HL-60 (cell line): ENCODE data around the gene RAG1.

Experiments used
- DNase-seq, 2 experiments: peaks; one replicate each; pipeline ENCODE4 v3.0.0-alpha.2; 2010 to 2020; ENCODE audit warnings: low read depth in 1 of 2, low spot score in 1 of 2
- H3K27ac ChIP-seq: fragments of 250-450 bp; sonication (Bioruptor Pico); replicated peaks from 2 replicates; pipeline ENCODE4 v1.5.1; 2020; ENCODE audit warnings: mild to moderate bottlenecking, moderate library complexity
- H3K27me3 ChIP-seq: fragments of 250-450 bp; sonication (Bioruptor Pico); 2 replicates; pipeline ENCODE4 v1.5.1; 2021; ENCODE audit warnings: mild to moderate bottlenecking, moderate library complexity; ENCODE audit not compliant: insufficient read depth, poor library complexity, severe bottlenecking
- H3K4me3 ChIP-seq: replicated peaks from 2 replicates; pipeline ENCODE4 v1.5.1; 2011; ENCODE audit warnings: mild to moderate bottlenecking, control low read depth, low read length; ENCODE audit not compliant: insufficient read depth
- GABPA ChIP-seq: IDR thresholded peaks from 2 replicates; pipeline ENCODE4 v1.6.1; 2012; ENCODE audit warnings: low read depth
- POLR2AphosphoS5 ChIP-seq: IDR thresholded peaks from 2 replicates; pipeline ENCODE4 v1.6.1; 2012; ENCODE audit warnings: low read depth
- SPI1 ChIP-seq: IDR thresholded peaks from 2 replicates; pipeline ENCODE4 v1.6.1; 2012; ENCODE audit warnings: low read depth, mild to moderate bottlenecking, borderline replicate concordance
- TF ChIP-seq, protein P1 (sequence below): IDR thresholded peaks from one replicate; pipeline ENCODE4 v1.5.1; 2011; ENCODE audit warnings: low read length, control low read depth, inconsistent platforms; ENCODE audit not compliant: insufficient read depth
- TF ChIP-seq, protein P2 (sequence below): IDR thresholded peaks from 2 replicates; pipeline ENCODE4 v1.6.1; 2012; ENCODE audit warnings: low read depth; ENCODE audit not compliant: insufficient replicate concordance

The RAG1 gene

DNA sequence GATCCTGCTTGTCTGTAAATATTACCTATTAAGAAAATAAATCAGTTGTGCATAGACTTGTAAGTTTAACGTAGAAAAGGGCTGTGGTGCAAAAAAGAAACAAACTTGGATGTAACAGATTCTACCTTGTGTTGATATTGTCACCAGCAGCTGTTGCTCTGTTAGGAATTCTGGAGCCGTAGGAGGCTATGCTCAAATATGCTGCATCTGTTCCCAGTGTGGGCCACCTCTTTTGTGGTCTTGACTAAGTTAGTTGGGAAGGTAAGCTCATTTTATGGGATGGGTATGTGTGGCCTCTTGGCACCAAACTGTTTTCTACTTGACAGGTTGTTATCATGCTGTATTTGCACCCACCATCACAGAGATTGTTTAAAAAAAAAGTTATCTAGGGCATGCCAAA, 59.7 kb downstream of the RAG1 start:
- no peak for DNase-seq
- no peak for TF ChIP-seq POLR2AphosphoS5
- Histone ChIP-seq H3K4me3 (no peak overlapping the region), H3K27ac (no peak overlapping the region), H3K27me3 (no peaks in the 10 kb centered on the region)

DNA sequence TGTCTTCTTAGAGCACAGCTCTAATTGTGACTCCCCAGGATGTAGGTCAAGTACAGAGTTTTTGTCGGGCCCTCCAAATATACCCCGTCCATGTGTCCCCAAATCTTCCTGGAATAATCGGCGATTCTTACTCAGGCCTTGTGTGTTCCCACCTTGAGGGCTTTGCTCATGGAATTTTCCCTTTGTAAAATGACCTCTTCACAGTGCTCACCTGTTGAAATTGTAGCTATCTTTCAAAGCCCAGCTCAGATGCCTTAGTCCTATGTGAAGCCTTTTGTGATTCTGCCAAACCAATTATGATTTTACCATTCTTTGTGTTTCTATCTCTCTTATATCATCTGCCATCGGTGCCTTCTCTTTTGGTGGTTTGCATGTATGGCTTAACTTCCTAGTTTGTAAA, 60.3 kb downstream of the RAG1 start:
- DNase-seq, result no peak
- no peak overlapping the region for H3K27ac ChIP-seq
- no peak overlapping the region for H3K4me3 ChIP-seq
- H3K27me3 ChIP-seq, result no peaks in the 10 kb centered on the region
- no peak for TF ChIP-seq POLR2AphosphoS5
- TF ChIP-seq, protein P1, sequence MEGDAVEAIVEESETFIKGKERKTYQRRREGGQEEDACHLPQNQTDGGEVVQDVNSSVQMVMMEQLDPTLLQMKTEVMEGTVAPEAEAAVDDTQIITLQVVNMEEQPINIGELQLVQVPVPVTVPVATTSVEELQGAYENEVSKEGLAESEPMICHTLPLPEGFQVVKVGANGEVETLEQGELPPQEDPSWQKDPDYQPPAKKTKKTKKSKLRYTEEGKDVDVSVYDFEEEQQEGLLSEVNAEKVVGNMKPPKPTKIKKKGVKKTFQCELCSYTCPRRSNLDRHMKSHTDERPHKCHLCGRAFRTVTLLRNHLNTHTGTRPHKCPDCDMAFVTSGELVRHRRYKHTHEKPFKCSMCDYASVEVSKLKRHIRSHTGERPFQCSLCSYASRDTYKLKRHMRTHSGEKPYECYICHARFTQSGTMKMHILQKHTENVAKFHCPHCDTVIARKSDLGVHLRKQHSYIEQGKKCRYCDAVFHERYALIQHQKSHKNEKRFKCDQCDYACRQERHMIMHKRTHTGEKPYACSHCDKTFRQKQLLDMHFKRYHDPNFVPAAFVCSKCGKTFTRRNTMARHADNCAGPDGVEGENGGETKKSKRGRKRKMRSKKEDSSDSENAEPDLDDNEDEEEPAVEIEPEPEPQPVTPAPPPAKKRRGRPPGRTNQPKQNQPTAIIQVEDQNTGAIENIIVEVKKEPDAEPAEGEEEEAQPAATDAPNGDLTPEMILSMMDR, result no peak
- TF ChIP-seq GABPA, result no peak
- no peak for TF ChIP-seq SPI1
- TF ChIP-seq, protein P2, sequence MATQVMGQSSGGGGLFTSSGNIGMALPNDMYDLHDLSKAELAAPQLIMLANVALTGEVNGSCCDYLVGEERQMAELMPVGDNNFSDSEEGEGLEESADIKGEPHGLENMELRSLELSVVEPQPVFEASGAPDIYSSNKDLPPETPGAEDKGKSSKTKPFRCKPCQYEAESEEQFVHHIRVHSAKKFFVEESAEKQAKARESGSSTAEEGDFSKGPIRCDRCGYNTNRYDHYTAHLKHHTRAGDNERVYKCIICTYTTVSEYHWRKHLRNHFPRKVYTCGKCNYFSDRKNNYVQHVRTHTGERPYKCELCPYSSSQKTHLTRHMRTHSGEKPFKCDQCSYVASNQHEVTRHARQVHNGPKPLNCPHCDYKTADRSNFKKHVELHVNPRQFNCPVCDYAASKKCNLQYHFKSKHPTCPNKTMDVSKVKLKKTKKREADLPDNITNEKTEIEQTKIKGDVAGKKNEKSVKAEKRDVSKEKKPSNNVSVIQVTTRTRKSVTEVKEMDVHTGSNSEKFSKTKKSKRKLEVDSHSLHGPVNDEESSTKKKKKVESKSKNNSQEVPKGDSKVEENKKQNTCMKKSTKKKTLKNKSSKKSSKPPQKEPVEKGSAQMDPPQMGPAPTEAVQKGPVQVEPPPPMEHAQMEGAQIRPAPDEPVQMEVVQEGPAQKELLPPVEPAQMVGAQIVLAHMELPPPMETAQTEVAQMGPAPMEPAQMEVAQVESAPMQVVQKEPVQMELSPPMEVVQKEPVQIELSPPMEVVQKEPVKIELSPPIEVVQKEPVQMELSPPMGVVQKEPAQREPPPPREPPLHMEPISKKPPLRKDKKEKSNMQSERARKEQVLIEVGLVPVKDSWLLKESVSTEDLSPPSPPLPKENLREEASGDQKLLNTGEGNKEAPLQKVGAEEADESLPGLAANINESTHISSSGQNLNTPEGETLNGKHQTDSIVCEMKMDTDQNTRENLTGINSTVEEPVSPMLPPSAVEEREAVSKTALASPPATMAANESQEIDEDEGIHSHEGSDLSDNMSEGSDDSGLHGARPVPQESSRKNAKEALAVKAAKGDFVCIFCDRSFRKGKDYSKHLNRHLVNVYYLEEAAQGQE, result no peak

DNA sequence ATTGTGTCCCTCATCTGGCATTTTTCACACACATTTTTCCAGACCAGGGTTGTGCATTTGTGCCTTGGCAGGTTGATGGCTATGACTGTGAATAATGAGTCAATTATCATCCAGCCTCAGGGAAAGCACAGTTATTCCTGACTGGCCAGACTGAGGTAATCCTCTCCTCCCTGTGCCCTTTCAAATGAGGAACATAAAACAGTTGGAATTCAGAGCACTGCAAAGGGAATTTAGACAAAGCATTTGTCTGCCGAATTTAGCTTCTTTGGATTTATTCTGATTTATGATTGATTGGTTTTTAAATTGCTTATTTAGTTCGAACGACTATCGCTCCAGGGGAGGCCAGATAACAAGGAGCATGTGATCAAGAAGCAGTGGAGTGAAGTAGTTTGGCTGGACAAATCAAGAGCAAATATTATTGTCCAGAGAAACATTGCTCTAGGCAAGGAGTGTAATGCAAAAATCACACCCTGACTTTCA, 61.0 kb downstream of the RAG1 start:
- no peak overlapping the region for H3K27ac ChIP-seq
- TF ChIP-seq, protein P2, result no peak
- H3K27me3 ChIP-seq, result no peaks in the 10 kb centered on the region
- DNase-seq, result no peak
- H3K4me3 ChIP-seq, result no peak overlapping the region
